Hepatic stellate cell (primary cell): ENCODE measurements around the gene PTPRC.
"Not testable (repeated sequence)": the region's sequence is repeated elsewhere in the genome, so short reads cannot be mapped to it uniquely, and the experiment has no call there.

Experiments used
- DNase-seq: peaks from one replicate; pipeline ENCODE4 v3.0.0; 2011; ENCODE audit warnings: low spot score

PTPRC gene, protein sequence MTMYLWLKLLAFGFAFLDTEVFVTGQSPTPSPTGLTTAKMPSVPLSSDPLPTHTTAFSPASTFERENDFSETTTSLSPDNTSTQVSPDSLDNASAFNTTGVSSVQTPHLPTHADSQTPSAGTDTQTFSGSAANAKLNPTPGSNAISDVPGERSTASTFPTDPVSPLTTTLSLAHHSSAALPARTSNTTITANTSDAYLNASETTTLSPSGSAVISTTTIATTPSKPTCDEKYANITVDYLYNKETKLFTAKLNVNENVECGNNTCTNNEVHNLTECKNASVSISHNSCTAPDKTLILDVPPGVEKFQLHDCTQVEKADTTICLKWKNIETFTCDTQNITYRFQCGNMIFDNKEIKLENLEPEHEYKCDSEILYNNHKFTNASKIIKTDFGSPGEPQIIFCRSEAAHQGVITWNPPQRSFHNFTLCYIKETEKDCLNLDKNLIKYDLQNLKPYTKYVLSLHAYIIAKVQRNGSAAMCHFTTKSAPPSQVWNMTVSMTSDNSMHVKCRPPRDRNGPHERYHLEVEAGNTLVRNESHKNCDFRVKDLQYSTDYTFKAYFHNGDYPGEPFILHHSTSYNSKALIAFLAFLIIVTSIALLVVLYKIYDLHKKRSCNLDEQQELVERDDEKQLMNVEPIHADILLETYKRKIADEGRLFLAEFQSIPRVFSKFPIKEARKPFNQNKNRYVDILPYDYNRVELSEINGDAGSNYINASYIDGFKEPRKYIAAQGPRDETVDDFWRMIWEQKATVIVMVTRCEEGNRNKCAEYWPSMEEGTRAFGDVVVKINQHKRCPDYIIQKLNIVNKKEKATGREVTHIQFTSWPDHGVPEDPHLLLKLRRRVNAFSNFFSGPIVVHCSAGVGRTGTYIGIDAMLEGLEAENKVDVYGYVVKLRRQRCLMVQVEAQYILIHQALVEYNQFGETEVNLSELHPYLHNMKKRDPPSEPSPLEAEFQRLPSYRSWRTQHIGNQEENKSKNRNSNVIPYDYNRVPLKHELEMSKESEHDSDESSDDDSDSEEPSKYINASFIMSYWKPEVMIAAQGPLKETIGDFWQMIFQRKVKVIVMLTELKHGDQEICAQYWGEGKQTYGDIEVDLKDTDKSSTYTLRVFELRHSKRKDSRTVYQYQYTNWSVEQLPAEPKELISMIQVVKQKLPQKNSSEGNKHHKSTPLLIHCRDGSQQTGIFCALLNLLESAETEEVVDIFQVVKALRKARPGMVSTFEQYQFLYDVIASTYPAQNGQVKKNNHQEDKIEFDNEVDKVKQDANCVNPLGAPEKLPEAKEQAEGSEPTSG (N-terminal part only)

DNA sequence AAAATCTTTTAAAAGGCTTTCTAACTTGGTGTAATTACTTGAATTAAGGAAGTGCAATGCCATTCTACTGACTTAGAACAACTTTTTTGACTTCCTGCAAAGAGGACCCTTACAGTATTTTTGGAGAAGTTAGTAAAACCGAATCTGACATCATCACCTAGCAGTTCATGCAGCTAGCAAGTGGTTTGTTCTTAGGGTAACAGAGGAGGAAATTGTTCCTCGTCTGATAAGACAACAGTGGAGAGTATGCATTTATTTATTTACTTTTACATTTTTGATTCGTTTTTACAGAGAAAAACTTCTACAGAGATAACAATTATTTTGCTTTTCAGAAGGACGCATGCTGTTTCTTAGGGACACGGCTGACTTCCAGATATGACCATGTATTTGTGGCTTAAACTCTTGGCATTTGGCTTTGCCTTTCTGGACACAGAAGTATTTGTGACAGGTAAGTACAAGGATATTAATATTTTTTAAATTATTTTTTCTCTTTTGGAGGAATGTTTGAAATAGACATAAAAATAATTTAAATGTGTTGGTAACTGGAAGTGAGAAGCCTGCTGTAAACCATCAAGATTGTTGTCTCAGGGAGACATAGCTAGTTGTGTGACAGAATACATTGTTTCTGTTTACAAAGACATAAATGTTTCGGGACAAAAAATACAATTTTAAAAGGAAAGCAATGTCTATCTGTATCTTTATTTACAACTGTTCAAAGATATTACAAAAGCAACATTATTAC lies at the start of gene PTPRC:
Gene PTPRC (plus strand): TSS at position 147 of the 742 bp plus-strand sequence. CDS start 229 bp downstream, at position 376.
- DNase-seq: no peak

DNA sequence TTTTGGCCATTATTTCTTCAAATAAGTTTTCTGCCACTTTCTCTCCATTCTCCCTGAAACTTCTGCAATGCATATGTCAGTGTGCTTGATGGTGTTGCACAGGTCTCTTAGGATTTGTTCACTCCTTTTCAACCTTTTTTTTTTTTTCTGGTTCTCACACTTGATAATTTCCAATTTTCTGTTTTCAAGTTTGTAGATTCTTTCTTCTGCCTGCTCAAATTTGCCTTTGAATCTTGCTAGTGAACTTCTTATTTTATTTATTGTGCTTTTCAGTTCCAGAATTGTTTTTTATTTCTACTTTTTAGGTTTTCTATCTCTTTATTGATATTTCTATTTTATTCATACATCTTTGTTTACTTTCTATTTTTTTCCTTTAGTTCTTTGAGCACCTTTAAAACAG lies 48.4 kb upstream of the PTPRC start:
- no peak for DNase-seq

DNA sequence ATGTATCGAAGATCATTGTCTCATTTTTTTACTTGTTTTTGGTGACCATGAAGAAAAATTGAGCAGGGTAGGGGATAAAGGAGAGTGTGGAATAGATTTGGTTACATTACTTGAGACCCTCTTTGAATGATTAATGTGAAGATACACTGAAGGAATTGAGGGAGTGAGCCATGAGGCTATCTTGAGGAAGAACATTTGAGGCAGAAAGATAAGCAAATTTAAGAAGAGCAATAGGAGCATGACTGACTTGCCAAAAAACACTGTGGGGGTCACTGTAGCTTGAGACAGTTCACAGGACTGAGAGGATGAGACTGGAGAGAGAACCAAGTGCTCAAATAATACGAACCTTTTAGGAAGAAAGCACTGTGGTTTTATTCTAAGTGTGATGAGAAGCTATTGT lies 43.1 kb upstream of the PTPRC start:
- no peak for DNase-seq

DNA sequence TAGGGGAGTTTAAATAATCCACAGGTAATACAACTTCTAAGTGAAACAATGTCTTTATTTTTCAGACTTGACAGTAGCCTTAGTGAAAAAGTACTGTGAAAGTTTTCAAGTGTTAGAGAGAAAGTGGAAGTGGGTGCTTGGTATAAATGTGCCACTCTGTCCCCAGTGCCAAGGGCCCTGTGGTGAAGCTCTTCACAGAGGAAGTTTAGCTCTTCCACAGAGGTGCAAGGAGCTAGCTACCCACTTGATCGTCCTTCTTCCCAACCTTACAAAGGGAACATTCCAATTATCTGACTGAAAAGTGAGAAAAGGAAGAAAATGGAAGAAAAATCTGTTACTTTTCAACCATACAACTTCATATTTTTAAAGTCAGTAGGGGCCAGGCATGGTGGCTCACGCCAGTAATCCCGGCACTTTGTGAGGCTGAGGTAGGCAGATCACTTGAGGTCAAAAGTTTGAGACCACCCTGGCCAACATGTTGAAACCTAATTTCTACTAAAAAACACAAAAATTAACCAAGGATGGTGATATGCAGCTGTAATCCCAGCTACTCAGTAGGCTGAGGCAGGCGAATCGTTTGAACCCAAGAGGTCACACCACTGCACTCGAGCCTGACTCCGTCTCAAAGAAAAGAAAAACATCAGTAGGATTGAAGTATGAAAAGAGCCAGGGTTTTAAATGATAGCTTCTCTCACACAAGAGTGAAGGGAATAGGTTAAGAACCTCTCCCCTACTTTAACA lies 41.0 kb upstream of the PTPRC start:
- DNase-seq: no peak

DNA sequence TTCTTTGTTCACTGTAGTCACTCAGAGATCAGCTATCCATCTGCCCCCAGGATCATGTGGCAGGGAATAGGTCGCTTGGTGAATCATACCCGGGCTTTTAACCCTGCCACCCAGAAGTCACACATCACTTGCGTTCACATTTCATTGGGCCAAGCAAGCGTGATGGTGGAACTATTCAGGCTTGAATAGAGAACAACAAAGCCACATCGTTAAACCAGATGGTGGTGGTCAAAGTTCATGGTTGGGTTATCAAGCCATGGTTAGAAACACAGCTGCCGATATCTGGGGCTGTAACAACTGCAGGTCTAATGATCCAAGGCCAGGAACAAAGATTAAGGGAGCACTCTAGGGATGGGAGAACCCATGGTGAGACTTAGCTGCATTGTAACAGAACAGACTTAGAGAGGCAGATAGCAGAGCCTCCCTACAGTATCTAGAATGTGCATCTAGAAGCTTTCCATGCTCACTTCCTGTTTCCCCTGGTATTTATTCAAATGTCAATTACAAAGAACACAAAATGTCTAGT lies 40.0 kb upstream of the PTPRC start:
- no peak for DNase-seq

DNA sequence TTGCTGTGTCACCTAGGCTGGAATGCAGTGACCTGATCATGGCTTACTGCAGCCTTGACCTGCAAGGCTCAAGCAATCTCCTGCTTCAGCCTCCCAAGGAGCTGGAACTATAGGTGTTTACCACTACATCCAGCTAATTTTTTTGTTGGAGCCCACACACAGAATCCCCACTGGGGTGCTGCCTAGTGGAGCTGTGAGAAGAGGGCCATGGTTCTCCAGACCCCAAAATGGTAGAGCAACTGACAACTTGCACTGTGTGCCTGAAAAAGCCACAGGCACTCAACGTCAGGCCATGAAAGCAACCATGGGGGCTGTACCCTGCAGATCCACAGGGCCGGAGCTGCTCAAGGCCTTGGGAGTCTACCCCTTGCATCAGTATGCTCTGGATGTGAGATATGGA lies 39.1 kb upstream of the PTPRC start:
- no peak for DNase-seq

DNA sequence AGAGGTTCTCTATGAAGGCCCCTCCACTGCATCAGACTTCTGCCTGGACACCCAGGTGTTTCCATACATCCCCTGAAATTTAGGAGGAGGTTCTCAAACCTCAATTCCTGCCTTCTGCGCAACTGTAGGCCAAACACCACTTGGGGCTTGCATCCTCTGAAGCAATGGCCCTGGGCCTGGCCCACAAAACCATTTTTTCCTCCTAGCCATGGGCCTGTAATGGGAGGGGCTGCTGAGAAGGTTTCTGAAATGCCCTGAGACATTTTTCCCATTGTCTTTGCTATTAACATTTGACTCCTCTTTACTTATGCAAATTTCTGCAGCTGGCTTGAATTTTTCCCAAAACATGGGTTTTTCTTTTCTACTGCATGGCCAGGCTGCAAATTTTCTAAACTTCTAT lies 37.9 kb upstream of the PTPRC start:
- no peak for DNase-seq

DNA sequence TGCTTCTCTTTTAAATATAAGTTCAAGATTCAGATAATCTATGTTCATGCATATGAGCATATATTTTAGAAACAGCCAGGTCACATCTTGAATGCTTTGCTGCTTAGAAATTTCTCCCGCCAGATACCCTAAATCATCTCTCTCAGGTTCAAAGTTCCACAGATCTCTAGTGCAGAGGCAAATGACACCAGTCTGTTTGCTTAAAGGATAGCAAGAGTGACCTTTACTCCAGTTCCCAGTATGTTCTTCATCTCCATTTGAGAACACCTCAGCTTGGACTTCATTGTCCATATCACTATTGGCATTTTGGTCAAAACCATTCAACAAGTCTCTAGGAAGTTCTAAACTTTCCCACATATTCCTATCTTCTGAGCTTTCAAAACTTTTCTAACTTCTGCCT lies 37.5 kb upstream of the PTPRC start:
- not testable (repeated sequence) for DNase-seq

DNA sequence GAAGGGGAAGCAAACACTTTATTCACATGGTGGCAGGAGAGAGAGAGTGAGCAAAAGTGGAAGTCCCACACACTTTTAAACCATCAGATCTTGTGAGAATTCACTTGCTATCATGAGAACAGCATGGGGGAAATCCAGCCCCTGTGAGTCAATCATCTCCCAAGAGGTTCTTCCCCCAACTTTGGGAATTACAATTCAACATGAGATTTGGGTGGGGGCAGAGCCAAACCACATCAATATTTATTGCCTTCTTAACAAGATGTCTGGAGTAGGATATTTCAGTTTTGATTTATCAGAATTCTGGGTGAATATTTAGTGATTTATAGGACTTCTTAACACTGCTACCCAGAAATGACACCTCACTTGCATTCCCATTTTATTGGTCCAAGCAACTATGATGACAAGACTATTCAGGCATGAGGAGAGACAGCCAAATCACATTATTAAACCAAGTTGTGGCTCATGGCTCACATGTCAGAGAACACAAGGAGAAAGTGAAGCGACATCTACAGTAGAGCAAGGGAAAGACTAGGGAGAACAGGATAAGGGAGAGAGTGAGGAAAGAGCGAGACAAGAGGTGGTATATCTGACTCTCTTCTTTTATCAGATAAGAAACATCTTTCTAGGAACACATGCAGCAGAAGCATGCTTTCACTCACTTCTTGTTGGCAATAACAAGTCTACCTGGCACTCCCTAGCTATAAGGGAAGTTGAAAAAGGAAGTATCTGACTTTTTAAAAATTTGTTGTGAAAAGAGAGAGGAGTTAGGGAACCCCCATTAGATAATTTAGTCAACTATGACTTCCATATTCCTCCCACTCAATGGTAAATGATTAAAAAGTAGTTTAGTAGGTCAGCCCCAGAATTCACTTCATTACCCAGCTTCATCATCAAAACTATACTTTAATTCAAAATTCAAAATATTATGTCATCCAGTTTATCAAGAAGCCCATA lies 36.6 kb upstream of the PTPRC start:
- DNase-seq: no peak

DNA sequence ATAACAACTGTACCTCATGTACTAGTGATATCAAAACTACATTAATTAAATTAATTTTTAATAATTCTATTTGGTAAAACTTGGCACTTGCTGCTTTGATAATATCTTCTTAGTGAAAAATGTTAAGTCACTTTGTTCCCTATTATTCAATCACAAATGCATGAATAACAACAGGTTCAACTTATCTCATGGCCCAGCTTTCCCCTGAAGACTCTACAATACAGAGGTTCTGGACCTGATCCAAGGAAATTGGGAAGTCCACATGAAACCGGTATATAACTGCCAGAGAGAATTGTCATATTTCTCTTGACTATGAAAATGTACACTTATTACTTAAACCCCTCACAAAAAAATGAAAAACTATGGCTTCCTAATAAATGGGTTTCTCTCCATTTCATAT lies 33.9 kb upstream of the PTPRC start:
- DNase-seq: no peak

DNA sequence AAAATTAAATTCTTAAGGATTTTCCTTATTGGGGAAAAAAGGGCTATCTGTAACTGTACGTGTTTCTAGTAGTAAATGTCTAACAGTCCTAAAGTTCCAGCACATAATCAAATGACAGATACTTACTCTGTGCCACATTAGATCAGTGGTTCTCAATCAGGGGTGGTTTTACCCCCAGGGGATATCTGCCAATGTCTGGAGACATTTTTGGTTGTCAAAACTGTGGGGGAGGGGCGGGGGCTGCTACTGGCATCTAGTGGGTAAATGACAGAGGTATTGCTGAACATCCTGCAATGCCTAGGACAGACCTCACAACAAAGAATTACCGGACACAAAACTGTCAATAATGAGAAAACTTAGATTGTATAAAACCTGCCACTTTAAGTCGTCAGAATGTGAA lies 33.4 kb upstream of the PTPRC start:
- no peak for DNase-seq

DNA sequence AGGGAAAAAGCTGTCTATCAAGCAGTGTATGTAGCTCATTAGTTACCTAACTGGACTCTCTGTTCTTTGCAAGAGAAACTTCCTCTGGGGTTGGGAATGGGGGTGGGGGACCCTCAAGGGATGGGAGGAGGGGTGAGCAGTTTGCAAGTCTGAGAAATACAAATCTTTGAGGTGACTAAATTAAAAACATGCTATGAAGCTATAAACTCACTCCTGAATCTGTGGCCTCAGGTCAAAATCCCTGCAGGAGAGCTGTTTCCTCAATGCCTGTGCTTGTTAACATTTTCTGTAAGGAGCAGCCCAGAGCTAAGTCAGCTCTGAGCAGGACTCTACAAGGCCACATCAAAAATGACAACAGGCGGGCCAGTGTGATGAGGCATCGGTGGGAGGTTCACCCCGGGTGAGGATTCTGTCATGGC lies 32.8 kb upstream of the PTPRC start:
- DNase-seq: no peak

DNA sequence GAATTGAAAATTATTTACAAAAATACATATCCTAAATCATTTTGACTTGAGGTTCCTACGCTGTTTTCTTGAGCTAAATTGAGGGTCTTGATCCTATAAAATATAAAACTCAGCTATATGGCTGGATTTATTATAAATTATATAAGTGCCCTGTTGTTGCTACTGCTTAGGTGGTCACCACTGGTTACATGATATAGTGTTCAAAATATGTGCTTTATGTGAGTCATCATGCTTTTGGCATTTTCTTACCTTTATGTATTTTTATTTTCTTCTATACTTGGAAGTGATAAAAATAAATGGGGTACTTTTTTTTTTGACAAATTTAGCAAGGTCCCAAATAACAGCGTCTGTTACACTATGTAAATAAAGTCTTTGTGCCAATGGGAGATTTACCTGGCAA lies 31.1 kb upstream of the PTPRC start:
- no peak for DNase-seq

DNA sequence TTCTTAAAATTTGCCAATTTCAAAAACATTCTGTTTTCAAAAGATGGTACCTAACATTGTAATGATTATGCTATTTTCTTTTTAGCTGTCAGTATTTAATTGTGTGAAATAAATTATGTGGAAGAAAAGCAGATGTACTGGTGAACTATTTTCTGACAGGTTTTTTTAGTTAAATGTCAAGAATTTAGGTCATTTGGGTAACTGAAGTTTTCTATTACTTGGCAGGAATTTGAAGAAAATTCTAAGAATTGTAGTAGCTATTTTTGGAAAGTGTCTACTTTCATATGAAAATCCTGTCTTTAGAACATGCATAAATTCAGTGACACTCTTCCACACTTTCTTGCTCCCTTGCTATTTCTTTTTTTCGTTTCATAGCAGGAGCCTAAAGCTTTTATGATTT lies 28.5 kb upstream of the PTPRC start:
- DNase-seq: no peak

DNA sequence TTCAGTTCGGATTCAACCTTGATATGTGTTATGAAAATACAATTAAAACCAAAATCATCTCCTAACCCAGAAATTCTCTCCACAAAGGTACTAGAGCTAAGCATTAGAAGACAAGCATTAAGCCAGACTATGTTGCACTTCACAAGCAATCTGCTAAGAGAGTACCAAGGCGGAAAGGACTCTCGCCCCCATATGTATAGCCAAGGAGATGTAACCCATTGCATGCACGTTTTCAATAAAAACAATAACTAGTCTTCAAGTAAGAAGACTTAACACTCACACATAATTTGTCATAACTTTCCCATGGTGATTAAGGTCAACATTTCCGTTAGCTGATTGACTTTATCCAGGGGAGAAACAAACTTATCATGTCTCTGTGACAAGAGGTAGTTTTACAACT lies 27.6 kb upstream of the PTPRC start:
- DNase-seq: no peak

DNA sequence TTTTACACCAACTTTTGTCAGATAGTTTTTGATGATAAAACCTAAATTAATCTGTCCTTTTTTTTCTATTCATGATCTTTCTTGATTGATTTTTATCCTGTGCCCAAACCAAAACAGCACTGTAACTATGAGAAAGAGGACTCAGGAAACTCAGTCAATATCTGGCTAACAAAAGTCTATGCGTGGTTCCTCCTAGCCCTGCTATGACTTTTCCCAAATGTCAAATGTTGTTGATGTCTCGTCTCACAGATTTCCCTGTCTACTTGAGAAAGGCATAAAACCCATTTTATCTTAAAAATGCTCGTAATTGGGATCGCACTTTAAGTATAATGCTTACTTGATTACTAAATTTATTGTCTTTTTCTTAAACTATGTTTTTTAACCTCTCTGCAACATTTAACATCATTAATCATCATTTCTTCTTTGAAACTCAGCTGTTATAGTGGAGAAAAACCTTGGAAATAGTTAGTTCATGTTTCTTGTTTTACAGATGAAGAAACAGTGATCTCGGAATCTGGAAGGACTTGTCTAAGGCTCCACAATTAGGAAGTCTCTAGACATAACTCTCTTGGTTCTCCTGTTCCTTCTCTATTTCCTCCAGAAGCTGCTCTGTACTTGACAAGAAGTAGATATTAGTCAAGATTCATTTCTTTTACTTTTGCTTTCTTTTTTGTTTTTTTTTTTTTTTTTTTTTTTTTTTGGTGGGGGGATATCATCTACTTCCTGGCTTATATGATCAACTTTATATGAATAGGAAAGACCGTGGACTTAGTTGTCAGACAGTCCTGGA lies 26.2 kb upstream of the PTPRC start:
- no peak for DNase-seq

DNA sequence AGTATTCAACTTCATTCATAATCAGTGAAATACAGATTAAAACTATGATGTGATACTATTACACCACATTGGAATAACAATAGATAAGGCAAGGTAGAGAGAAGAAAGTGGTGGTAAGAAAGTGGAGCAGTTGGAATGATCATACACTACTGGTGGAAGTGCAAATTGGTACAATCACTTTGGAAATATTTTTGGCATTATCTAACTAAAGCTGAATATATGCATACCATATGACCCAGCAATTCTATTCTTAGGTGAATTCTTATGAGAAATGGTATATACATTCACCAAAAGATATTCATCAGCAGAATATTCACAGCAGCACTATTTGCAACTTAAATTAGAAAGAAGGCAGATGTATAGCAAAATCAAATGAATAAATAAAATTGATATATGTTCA lies 21.4 kb upstream of the PTPRC start:
- no peak for DNase-seq

DNA sequence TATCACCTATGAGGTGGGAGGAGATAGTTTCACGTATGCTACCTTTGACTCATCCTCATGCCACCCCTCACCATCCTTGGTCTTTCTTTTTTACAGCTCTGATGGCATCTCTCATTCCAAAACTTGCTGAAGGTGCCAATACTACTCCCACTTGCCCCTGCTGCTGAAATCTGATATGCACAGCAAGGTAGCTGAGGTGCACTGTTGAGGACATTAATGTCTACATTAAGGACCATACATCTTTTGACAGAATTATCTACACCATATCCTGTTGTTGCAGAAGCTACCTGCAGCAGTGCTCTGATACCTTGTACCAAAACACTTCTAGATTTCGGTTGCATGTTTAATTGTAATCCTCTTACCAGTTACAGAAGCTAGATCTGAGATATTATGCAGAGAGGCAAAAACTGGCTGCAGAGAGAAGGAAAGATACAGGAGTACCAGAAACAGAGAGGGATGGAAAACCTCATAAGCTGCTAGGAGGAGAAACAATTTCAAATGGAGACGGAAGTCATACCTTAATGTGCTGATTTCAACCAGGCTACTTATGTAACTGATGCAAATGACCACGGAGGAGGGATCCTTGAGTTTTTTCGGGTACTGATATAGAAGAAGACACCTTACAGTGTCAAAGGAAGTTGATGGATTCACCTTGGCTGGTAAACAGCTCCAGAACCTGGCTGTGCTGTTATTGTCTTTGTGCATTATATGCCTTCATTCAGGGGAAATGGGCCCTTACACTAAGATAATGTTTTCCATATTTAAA lies 19.3 kb upstream of the PTPRC start:
- no peak for DNase-seq
